HEK293 (cell line): ENCODE data around the gene IFI27L2.

Source experiments
- GLIS1 ChIP-seq: fragments of 450-650 bp; formaldehyde crosslinking; IDR thresholded peaks from 2 replicates; pipeline ENCODE4 v1.5.1; 2016; ENCODE audit warnings: missing biosample characterization, missing genetic modification characterization
- GLIS2 ChIP-seq: fragments of 450-650 bp; formaldehyde crosslinking; IDR thresholded peaks from 2 replicates; pipeline ENCODE4 v1.5.1; 2016; ENCODE audit warnings: missing biosample characterization, missing genetic modification characterization
- KLF16 ChIP-seq: fragments of 450-650 bp; formaldehyde crosslinking; IDR thresholded peaks from 2 replicates; pipeline ENCODE4 v1.5.1; 2017; ENCODE audit warnings: missing biosample characterization, missing genetic modification characterization
- PATZ1 ChIP-seq: fragments of 450-650 bp; formaldehyde crosslinking; IDR thresholded peaks from 2 replicates; pipeline ENCODE4 v1.5.1; 2016; ENCODE audit warnings: missing biosample characterization, missing genetic modification characterization
- PRDM2 ChIP-seq: fragments of 450-650 bp; formaldehyde crosslinking; IDR thresholded peaks from 2 replicates; pipeline ENCODE4 v1.5.1; 2016; ENCODE audit warnings: missing biosample characterization, missing genetic modification characterization, borderline replicate concordance
- REST ChIP-seq: fragments of 450-650 bp; formaldehyde crosslinking; IDR thresholded peaks from 2 replicates; pipeline ENCODE4 v1.5.1; 2016; ENCODE audit warnings: missing biosample characterization, missing genetic modification characterization
- SALL2 ChIP-seq: fragments of 450-650 bp; formaldehyde crosslinking; IDR thresholded peaks from 2 replicates; pipeline ENCODE4 v1.5.0; 2017; ENCODE audit warnings: missing biosample characterization, mild to moderate bottlenecking, missing genetic modification characterization, borderline replicate concordance
- SP7 ChIP-seq: fragments of 450-650 bp; formaldehyde crosslinking; IDR thresholded peaks from 2 replicates; pipeline ENCODE4 v1.5.1; 2016; ENCODE audit warnings: missing biosample characterization, missing genetic modification characterization
- WT1 ChIP-seq: fragments of 450-650 bp; formaldehyde crosslinking; IDR thresholded peaks from 2 replicates; pipeline ENCODE4 v1.5.1; 2016; ENCODE audit warnings: missing biosample characterization, missing genetic modification characterization
- YY1 ChIP-seq: fragments of 450-650 bp; formaldehyde crosslinking; IDR thresholded peaks from 2 replicates; pipeline ENCODE4 v1.5.1; 2018; ENCODE audit warnings: missing biosample characterization, missing genetic modification characterization
- ZBTB21 ChIP-seq: fragments of 450-650 bp; formaldehyde crosslinking; IDR thresholded peaks from 2 replicates; pipeline ENCODE4 v1.5.1; 2017; ENCODE audit warnings: missing biosample characterization, missing genetic modification characterization
- ZNF133 ChIP-seq: fragments of 450-650 bp; formaldehyde crosslinking; IDR thresholded peaks from 2 replicates; pipeline ENCODE4 v1.5.1; 2016; ENCODE audit warnings: missing biosample characterization, missing genetic modification characterization
- ZNF184 ChIP-seq: fragments of 450-650 bp; IDR thresholded peaks from 2 replicates; pipeline ENCODE4 v1.5.1; 2018; ENCODE audit warnings: missing biosample characterization, mild to moderate bottlenecking, missing genetic modification characterization
- ZNF2 ChIP-seq: fragments of 450-650 bp; formaldehyde crosslinking; IDR thresholded peaks from 2 replicates; pipeline ENCODE4 v1.5.1; 2016; ENCODE audit warnings: missing biosample characterization, missing genetic modification characterization
- ZNF239 ChIP-seq: fragments of 450-650 bp; formaldehyde crosslinking; IDR thresholded peaks from 2 replicates; pipeline ENCODE4 v1.5.1; 2016; ENCODE audit warnings: missing biosample characterization, missing genetic modification characterization
- ZNF24 ChIP-seq: fragments of 450-650 bp; formaldehyde crosslinking; IDR thresholded peaks from 2 replicates; pipeline ENCODE4 v1.5.1; 2016; ENCODE audit warnings: missing biosample characterization, missing genetic modification characterization
- ZNF266 ChIP-seq: fragments of 450-650 bp; formaldehyde crosslinking; IDR thresholded peaks from 2 replicates; pipeline ENCODE4 v1.5.1; 2016; ENCODE audit warnings: missing biosample characterization, missing genetic modification characterization, low read depth
- ZNF335 ChIP-seq: fragments of 450-650 bp; formaldehyde crosslinking; conservative IDR thresholded peaks from 2 replicates; pipeline ENCODE4 v1.5.1; 2016; ENCODE audit warnings: missing biosample characterization, missing genetic modification characterization
- ZNF404 ChIP-seq: fragments of 450-650 bp; formaldehyde crosslinking; IDR thresholded peaks from 2 replicates; pipeline ENCODE4 v1.5.1; 2017; ENCODE audit warnings: missing biosample characterization, missing genetic modification characterization
- ZNF433 ChIP-seq: fragments of 450-650 bp; formaldehyde crosslinking; IDR thresholded peaks from 2 replicates; pipeline ENCODE4 v1.5.1; 2016; ENCODE audit warnings: missing biosample characterization, missing genetic modification characterization, low read depth
- ZNF548 ChIP-seq: fragments of 450-650 bp; formaldehyde crosslinking; IDR thresholded peaks from 2 replicates; pipeline ENCODE4 v1.5.1; 2016; ENCODE audit warnings: missing biosample characterization, missing genetic modification characterization
- ZNF549 ChIP-seq: fragments of 450-650 bp; IDR thresholded peaks from 2 replicates; pipeline ENCODE4 v1.5.1; 2018; ENCODE audit warnings: missing biosample characterization, missing genetic modification characterization, mild to moderate bottlenecking, inconsistent platforms, moderate library complexity
- ZNF555 ChIP-seq: fragments of 450-650 bp; formaldehyde crosslinking; conservative IDR thresholded peaks from 2 replicates; pipeline ENCODE4 v1.5.1; 2017; ENCODE audit warnings: missing biosample characterization, mild to moderate bottlenecking, missing genetic modification characterization, inconsistent platforms
- ZNF624 ChIP-seq: fragments of 450-650 bp; formaldehyde crosslinking; IDR thresholded peaks from 2 replicates; pipeline ENCODE4 v1.5.1; 2017; ENCODE audit warnings: missing biosample characterization, missing genetic modification characterization
- ZNF629 ChIP-seq: fragments of 450-650 bp; formaldehyde crosslinking; IDR thresholded peaks from 2 replicates; pipeline ENCODE4 v1.5.1; 2017; ENCODE audit warnings: missing biosample characterization, missing genetic modification characterization
- ZNF704 ChIP-seq: fragments of 450-650 bp; formaldehyde crosslinking; IDR thresholded peaks from 2 replicates; pipeline ENCODE4 v1.5.1; 2016; ENCODE audit warnings: missing biosample characterization, missing genetic modification characterization
- ZNF776 ChIP-seq: fragments of 450-650 bp; formaldehyde crosslinking; IDR thresholded peaks from 2 replicates; pipeline ENCODE4 v1.5.0; 2017; ENCODE audit warnings: missing biosample characterization, missing genetic modification characterization, borderline replicate concordance
- ZNF777 ChIP-seq: fragments of 450-650 bp; formaldehyde crosslinking; IDR thresholded peaks from 2 replicates; pipeline ENCODE4 v1.5.1; 2017; ENCODE audit warnings: missing biosample characterization, missing genetic modification characterization, borderline replicate concordance
- ZNF792 ChIP-seq: fragments of 450-650 bp; formaldehyde crosslinking; IDR thresholded peaks from 2 replicates; pipeline ENCODE4 v1.5.1; 2016; ENCODE audit warnings: missing biosample characterization, missing genetic modification characterization
- ZNF837 ChIP-seq: fragments of 450-650 bp; formaldehyde crosslinking; IDR thresholded peaks from 2 replicates; pipeline ENCODE4 v1.5.1; 2016; ENCODE audit warnings: missing biosample characterization, missing genetic modification characterization

Gene IFI27L2

DNA sequence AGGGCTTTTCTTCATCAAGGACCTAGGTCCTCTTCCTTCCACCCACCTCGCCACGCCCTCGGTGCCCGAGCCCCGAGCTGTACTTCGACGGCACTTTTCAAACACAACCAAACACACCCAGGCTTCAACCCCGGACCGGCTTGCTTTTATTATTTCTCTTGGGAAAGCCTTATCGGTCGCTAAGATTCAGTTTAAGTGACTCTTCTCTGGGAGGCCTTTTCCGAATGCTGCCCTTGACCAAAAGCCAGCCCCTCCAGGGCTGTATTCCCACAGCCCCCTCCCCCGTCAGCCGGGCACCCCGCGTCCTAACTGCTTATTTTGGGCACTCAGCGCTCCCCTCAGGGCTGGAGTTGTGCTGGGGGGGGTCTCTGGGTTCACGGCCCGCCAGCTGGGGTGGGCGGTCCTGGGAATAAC is 44.1 kb upstream of the IFI27L2 start (continued):
- no peak for TF ChIP-seq REST (tag by site-specific recombination)
- no peak for TF ChIP-seq ZNF548 (tag by site-specific recombination)
- TF ChIP-seq ZNF549: no peak
- TF ChIP-seq ZNF239: no peak
- TF ChIP-seq SP7: no peak
- peak; percentile 57; the same call in 1 of the 2 replicates for TF ChIP-seq ZNF777 (tag by site-specific recombination)
- TF ChIP-seq ZNF184 (tag by site-specific recombination): no peak
- TF ChIP-seq ZNF704: no peak
- TF ChIP-seq ZNF555: no peak
- TF ChIP-seq ZNF792 (tag by site-specific recombination): no peak
- no peak for TF ChIP-seq ZBTB21
- TF ChIP-seq GLIS2: peak; percentile 56; the same call in 1 of the 2 replicates
- TF ChIP-seq ZNF24 (tag by site-specific recombination): no peak
- no peak for TF ChIP-seq SALL2 (tag by site-specific recombination)
- no peak for TF ChIP-seq ZNF624 (tag by site-specific recombination)
- no peak for TF ChIP-seq ZNF629 (tag by site-specific recombination)
- TF ChIP-seq ZNF335: peak; percentile 63
- TF ChIP-seq PRDM2 (tag by site-specific recombination): no peak
- no peak for TF ChIP-seq ZNF2 (tag by site-specific recombination)
- no peak for TF ChIP-seq ZNF433
- no peak for TF ChIP-seq ZNF837 (tag by site-specific recombination)
- no peak for TF ChIP-seq KLF16 (tag by site-specific recombination)
- TF ChIP-seq PATZ1 (tag by site-specific recombination): peak; percentile 52
- TF ChIP-seq ZNF776 (tag by site-specific recombination): no peak
- TF ChIP-seq ZNF266: no peak
- no peak for TF ChIP-seq ZNF133 (tag by site-specific recombination)
- no peak for TF ChIP-seq WT1 (tag by site-specific recombination)
- no peak for TF ChIP-seq ZNF404 (tag by site-specific recombination)
- no peak for TF ChIP-seq YY1 (tag by site-specific recombination)
- peak; percentile 41; the same call in 1 of the 2 replicates for TF ChIP-seq GLIS1
